Tibial nerve (tissue), 3 donors: Measurements from ENCODE around the gene NEK3.

ENCODE experiments used
- CTCF ChIP-seq, 5 experiments: fragments of 200-600 bp in 3 of 5; fragments of 450-650 bp in 2 of 5; sonication (generic) in 3 of 5; IDR thresholded peaks; one replicate each; pipeline ENCODE4 v1.5.1; 2016 to 2019; ENCODE audit warnings: antibody characterized with exemption in 5 of 5, mild to moderate bottlenecking in 3 of 5, moderate library complexity in 2 of 5
- POLR2A ChIP-seq, 2 donors: fragments of 450-650 bp; IDR thresholded peaks; one replicate each; pipeline ENCODE4 v1.6.1; 2017; ENCODE audit warnings: antibody characterized with exemption in 2 of 2, mild to moderate bottlenecking in 2 of 2, moderate library complexity in 2 of 2

GRCh38 chr13:52112591-52112990 is 46.8 kb downstream of the NEK3 start:
- TF ChIP-seq CTCF (IDR thresholded peaks at IDR 0.05) (no peak), POLR2A (IDR thresholded peaks at IDR 0.05) (no peak)
